CD14-positive monocyte (primary cell): ENCODE measurements around the gene FSTL3. TPM values are rescaled to one million over a fixed set of nuclear protein-coding genes. Genes with fewer than 3 reads are reported as not detected.
"Not testable (repeated sequence)": the region's sequence is repeated elsewhere in the genome, so short reads cannot be mapped to it uniquely, and the experiment has no call there.

ENCODE experiments used
- DNase-seq, 3 donors: peaks; one replicate each; pipeline ENCODE4 v3.0.0-alpha.2; 2011 to 2022
- H2AFZ ChIP-seq: 2 replicates; pipeline ENCODE4 v1.6.0; 2012; ENCODE audit warnings: mild to moderate bottlenecking, low read depth, low read length, inconsistent platforms; ENCODE audit not compliant: insufficient read depth, poor library complexity, severe bottlenecking
- H3K27ac ChIP-seq, 2 donors: 1 replicate in 1 of 2; 2 replicates in 1 of 2; pipeline ENCODE4 v1.5.1; 2012 to 2013; ENCODE audit warnings: low read length in 2 of 2, control low read depth in 1 of 2, inconsistent platforms in 1 of 2, low read depth in 1 of 2, mild to moderate bottlenecking in 1 of 2
- H3K27me3 ChIP-seq, 2 donors: one replicate each; pipeline versions ENCODE4 v1.6.0 to v1.6.1; 2011 to 2013; ENCODE audit warnings: low read length in 2 of 2; ENCODE audit not compliant: control insufficient read depth in 2 of 2, insufficient read depth in 2 of 2
- H3K36me3 ChIP-seq, 2 donors: replicated peaks in 1 of 2; 1 replicate in 1 of 2; 2 replicates in 1 of 2; pipeline versions ENCODE4 v1.5.1 to v1.6.1; 2012 to 2013; ENCODE audit warnings: low read length in 2 of 2, control low read depth in 1 of 2, inconsistent platforms in 1 of 2, mild to moderate bottlenecking in 1 of 2; ENCODE audit not compliant: insufficient read depth in 2 of 2, control insufficient read depth in 1 of 2
- H3K4me1 ChIP-seq, 2 donors: 1 replicate in 1 of 2; 2 replicates in 1 of 2; pipeline versions ENCODE4 v1.5.1 to v1.6.1; 2012 to 2013; ENCODE audit warnings: low read length in 2 of 2, control low read depth in 1 of 2, inconsistent platforms in 1 of 2, mild to moderate bottlenecking in 1 of 2, moderate library complexity in 1 of 2; ENCODE audit not compliant: insufficient read depth in 2 of 2, control insufficient read depth in 1 of 2
- H3K4me2 ChIP-seq: replicated peaks from 2 replicates; pipeline ENCODE3; 2012; ENCODE audit warnings: low read length, moderate library complexity, mild to moderate bottlenecking; ENCODE audit not compliant: poor library complexity, severe bottlenecking; ENCODE audit errors: extremely low read depth
- H3K4me3 ChIP-seq, 3 experiments: fragments of 200-600 bp in 1 of 3; sonication (generic) in 1 of 3; replicated peaks in 1 of 3; 1 replicate in 2 of 3; 2 replicates in 1 of 3; pipeline ENCODE4 v1.5.1; 2011 to 2013; ENCODE audit warnings: low read length in 3 of 3, mild to moderate bottlenecking in 3 of 3, control low read depth in 2 of 3, low read depth in 2 of 3, inconsistent platforms in 1 of 3, moderate library complexity in 1 of 3
- H3K79me2 ChIP-seq: 2 replicates; pipeline ENCODE4 v1.6.0; 2012; ENCODE audit warnings: mild to moderate bottlenecking, control low read depth, inconsistent platforms, low read length, moderate library complexity; ENCODE audit not compliant: insufficient read depth
- H3K9ac ChIP-seq: 2 replicates; pipeline ENCODE4 v1.6.0; 2017; ENCODE audit warnings: low read length, mild to moderate bottlenecking; ENCODE audit not compliant: insufficient read depth, poor library complexity, severe bottlenecking
- H3K9me3 ChIP-seq, 2 donors: replicated peaks in 1 of 2; 1 replicate in 1 of 2; 2 replicates in 1 of 2; pipeline versions ENCODE4 v1.5.1 to v1.6.1; 2012 to 2013; ENCODE audit warnings: low read length in 2 of 2, control low read depth in 1 of 2; ENCODE audit not compliant: control insufficient read depth in 1 of 2, insufficient read depth in 1 of 2
- H4K20me1 ChIP-seq: 2 replicates; pipeline ENCODE4 v1.6.0; 2012; ENCODE audit warnings: mild to moderate bottlenecking, low read length, control low read depth, moderate library complexity; ENCODE audit not compliant: insufficient read depth
- H3K27ac Mint-ChIP-seq, 7 donors: one replicate each; pipeline ENCODE4 v1.8.0; 2020; ENCODE audit warnings: mild to moderate bottlenecking in 7 of 7, mixed read lengths in 7 of 7, moderate library complexity in 6 of 7, inconsistent platforms in 2 of 7
- H3K27me3 Mint-ChIP-seq, 3 donors: one replicate each; pipeline ENCODE4 v1.8.0; 2021 to 2022; ENCODE audit warnings: low read depth in 3 of 3, mild to moderate bottlenecking in 3 of 3, mixed read lengths in 3 of 3, moderate library complexity in 3 of 3, inconsistent platforms in 1 of 3
- H3K36me3 Mint-ChIP-seq, 2 donors: one replicate each; pipeline ENCODE4 v1.8.0; 2020; ENCODE audit warnings: mixed read lengths in 2 of 2, inconsistent platforms in 1 of 2, mild to moderate bottlenecking in 1 of 2
- H3K4me1 Mint-ChIP-seq: one replicate; pipeline ENCODE4 v1.8.0; 2020; ENCODE audit warnings: mild to moderate bottlenecking, mixed read lengths
- H3K4me3 Mint-ChIP-seq, 2 donors: one replicate each; pipeline ENCODE4 v1.8.0; 2020; ENCODE audit warnings: mild to moderate bottlenecking in 2 of 2, mixed read lengths in 2 of 2, moderate library complexity in 1 of 2
- H3K9me3 Mint-ChIP-seq, 7 donors: one replicate each; pipeline ENCODE4 v1.8.0; 2020 to 2022; ENCODE audit warnings: mixed read lengths in 7 of 7, mild to moderate bottlenecking in 6 of 7, moderate library complexity in 6 of 7, inconsistent platforms in 2 of 7
- CTCF ChIP-seq: fragments of 200-600 bp; IDR thresholded peaks from one replicate; pipeline ENCODE4 v1.8.0; 2022; ENCODE audit warnings: antibody characterized with exemption, mild to moderate bottlenecking
- WGBS: methylation state at CpG from one replicate; pipeline ENCODE4 v1.1.5; 2013; ENCODE audit warnings: missing lambda C conversion rate; ENCODE audit not compliant: insufficient coverage; 5-methylcytosine and 5-hydroxymethylcytosine counted together
- intact Hi-C, 2 donors: fragments of 100-400 bp; cut with micrococcal nuclease; formaldehyde crosslinking; loops; one replicate each; pipeline versions ENCODE4 v1.15.0 to v1.15.1; 2023
- polyA plus RNA-seq, 3 donors: library from polyadenylated mRNA; depleted of rRNA in 1 of 3; unstranded in 2 of 3; stranded (reverse) in 1 of 3; fragments of 300-500 nt in 2 of 3; fragments of >200 nt in 1 of 3; fragmentation: Illumina TruSeq in 2 of 3; gene quantifications; 1 replicate in 2 of 3; 2 replicates in 1 of 3; pipeline ENCODE4 v1.2.3, GENCODE V29; 2012 to 2021

Gene FSTL3
- polyA plus RNA-seq, 3 donors, result 2.5 to 42.1 (median 5.2) TPM

- H3K27me3 ChIP-seq, result no peaks in the 10 kb centered on the region
- no peak overlapping the region for H3K9ac ChIP-seq
- TF ChIP-seq CTCF, result no peak
- no peaks in the 10 kb centered on the region for H3K79me2 ChIP-seq
- no peaks in the 10 kb centered on the region for H4K20me1 ChIP-seq
- H3K27me3 Mint-ChIP-seq, result peaks cover 2 to 16% (median 4%) of the 10 kb centered on the region in 3 donors
- no peaks in the 10 kb centered on the region for H3K4me1 ChIP-seq
- no peak overlapping the region for H2AFZ ChIP-seq
- H3K4me2 ChIP-seq, result no peak overlapping the region
- no peak overlapping the region for H3K4me3 Mint-ChIP-seq
- H3K4me3 ChIP-seq, result no peak overlapping the region
- DNase-seq, result no peak
- 46% methylated on average over 21 of the region's 26 CpGs for WGBS
- no peaks in the 10 kb centered on the region for H3K9me3 Mint-ChIP-seq
- H3K4me1 Mint-ChIP-seq, result peaks cover 3% of the 10 kb centered on the region
- intact Hi-C loops, result no loop called here
- no peaks in the 10 kb centered on the region for H3K36me3 ChIP-seq
- H3K27ac Mint-ChIP-seq, result no peak overlapping the region
- H3K27ac ChIP-seq, result no peak overlapping the region
- no peaks in the 10 kb centered on the region for H3K9me3 ChIP-seq
- H3K36me3 Mint-ChIP-seq, result no peaks in the 10 kb centered on the region
These were observed 51.8 kb downstream of the FSTL3 start for GRCh38 chr19:728011-728410.

GRCh38 chr19:729564-729963 is 53.4 kb downstream of the FSTL3 start:
- WGBS, result 97% methylated on average over 6 of the region's 15 CpGs
- H3K4me1 Mint-ChIP-seq, H2AFZ ChIP-seq, H4K20me1 ChIP-seq, H3K4me3 ChIP-seq, H3K27ac ChIP-seq, DNase-seq, H3K79me2 ChIP-seq, H3K36me3 Mint-ChIP-seq, H3K36me3 ChIP-seq, H3K9me3 Mint-ChIP-seq, intact Hi-C loops, H3K9ac ChIP-seq, H3K4me3 Mint-ChIP-seq, H3K4me1 ChIP-seq, H3K4me2 ChIP-seq, H3K27me3 ChIP-seq, H3K9me3 ChIP-seq: not testable (repeated sequence)
- H3K27me3 Mint-ChIP-seq, result peaks cover 0 to 12% (median 2%) of the 10 kb centered on the region in 3 donors
- H3K27ac Mint-ChIP-seq, result peak overlapping the region in 1 of 7 donors; percentile 33
